IMR-90 (cell line): ENCODE measurements around the gene STARD8. TPM values are rescaled to one million over a fixed set of nuclear protein-coding genes. Genes with fewer than 3 reads are reported as not detected.

Source experiments
- ATAC-seq: fragments of 200-7000 bp; cut with Tn5 transposase; 2 replicates; pipeline ENCODE4 v1.9.1; 2020; ENCODE audit warnings: low read depth, mild to moderate bottlenecking, moderate library complexity
- BruUV-seq: library from RNA; stranded (reverse); fragments of 400-500 nt; replicated peaks from 2 replicates; lab custom pipeline; 2021; lab: Mats Ljungman, UMichigan
- CTCF ChIA-PET: fragments of 300-600 bp; formaldehyde crosslinking; extraction: SDS; loops from one replicate; lab custom pipeline; 2021; ENCODE audit warnings: antibody characterized with exemption; lab: Yijun Ruan, JAX
- POLR2A ChIA-PET: fragments of 300-600 bp; sonication (Branson Sonifier 250); formaldehyde crosslinking; loops from one replicate; lab custom pipeline; 2022; ENCODE audit warnings: antibody characterized with exemption; ENCODE audit not compliant: unreplicated experiment; lab: Charles Lee
- DNase-seq: peaks from one replicate; pipeline ENCODE4 v3.0.0; 2013
- H2AFZ ChIP-seq: replicated peaks from 2 replicates; pipeline ENCODE3; 2013; ENCODE audit warnings: low read length, mild to moderate bottlenecking; ENCODE audit not compliant: poor library complexity
- H2AK5ac ChIP-seq: 2 replicates; pipeline ENCODE4 v1.6.1; 2013; ENCODE audit warnings: low read depth, low read length, inconsistent platforms
- H2AK9ac ChIP-seq: replicated peaks from 2 replicates; pipeline ENCODE3; 2013; ENCODE audit warnings: mild to moderate bottlenecking, low read depth, low read length, moderate library complexity; ENCODE audit not compliant: poor library complexity
- H2BK120ac ChIP-seq: 2 replicates; pipeline ENCODE4 v1.6.1; 2013; ENCODE audit warnings: low read depth, low read length, inconsistent platforms
- H2BK15ac ChIP-seq: 3 replicates; pipeline ENCODE4 v1.6.1; 2013; ENCODE audit warnings: low read depth, low read length, inconsistent platforms
- H2BK20ac ChIP-seq: 2 replicates; pipeline ENCODE4 v1.6.1; 2013; ENCODE audit warnings: low read depth, mild to moderate bottlenecking, inconsistent platforms, low read length, moderate library complexity
- H2BK5ac ChIP-seq: 2 replicates; pipeline ENCODE4 v1.6.1; 2013; ENCODE audit warnings: mild to moderate bottlenecking, low read depth, low read length, inconsistent platforms; ENCODE audit not compliant: poor library complexity, severe bottlenecking
- H3K14ac ChIP-seq: replicated peaks from 2 replicates; pipeline ENCODE4 v1.6.1; 2013; ENCODE audit warnings: low read depth, low read length, inconsistent platforms
- H3K18ac ChIP-seq: 2 replicates; pipeline ENCODE4 v1.6.1; 2013; ENCODE audit warnings: low read depth, low read length, control low read depth
- H3K23ac ChIP-seq: 2 replicates; pipeline ENCODE4 v1.6.1; 2013; ENCODE audit warnings: low read depth, low read length, inconsistent platforms
- H3K27ac ChIP-seq: 2 replicates; pipeline ENCODE4 v1.5.1; 2013; ENCODE audit warnings: mild to moderate bottlenecking, control low read depth, low read length; ENCODE audit not compliant: insufficient read depth
- H3K27me3 ChIP-seq: 2 replicates; pipeline ENCODE4 v1.6.1; 2013; ENCODE audit warnings: low read length; ENCODE audit not compliant: control insufficient read depth, insufficient read depth
- H3K36me3 ChIP-seq: 2 replicates; pipeline ENCODE4 v1.6.1; 2013; ENCODE audit warnings: low read length, mixed read lengths; ENCODE audit not compliant: control insufficient read depth, insufficient read depth
- H3K4ac ChIP-seq: 2 replicates; pipeline ENCODE4 v1.6.1; 2013; ENCODE audit warnings: low read depth, low read length, inconsistent platforms
- H3K4me1 ChIP-seq: 2 replicates; pipeline ENCODE4 v1.6.1; 2013; ENCODE audit warnings: low read length, mixed read lengths; ENCODE audit not compliant: control insufficient read depth, insufficient read depth
- H3K4me2 ChIP-seq: 2 replicates; pipeline ENCODE4 v1.6.1; 2013; ENCODE audit warnings: low read depth, mild to moderate bottlenecking, control low read depth, low read length, moderate library complexity
- H3K4me3 ChIP-seq: 2 replicates; pipeline ENCODE4 v1.5.1; 2013; ENCODE audit warnings: low read depth, mild to moderate bottlenecking, control low read depth, low read length, moderate library complexity; ENCODE audit not compliant: insufficient read depth
- H3K56ac ChIP-seq: 2 replicates; pipeline ENCODE4 v1.6.1; 2013; ENCODE audit warnings: low read length, inconsistent platforms; ENCODE audit not compliant: insufficient read depth; ENCODE audit errors: extremely low read depth
- H3K79me1 ChIP-seq, 2 experiments: 2 replicates each; pipeline ENCODE4 v1.6.1; 2013; ENCODE audit warnings: low read length in 2 of 2, inconsistent platforms in 1 of 2, low read depth in 1 of 2
- H3K9ac ChIP-seq: 2 replicates; pipeline ENCODE4 v1.6.1; 2013; ENCODE audit warnings: low read depth, low read length, control low read depth
- H3K9me1 ChIP-seq: 2 replicates; pipeline ENCODE4 v1.6.1; 2013; ENCODE audit warnings: low read length, inconsistent platforms; ENCODE audit not compliant: insufficient read depth
- H3K9me3 ChIP-seq: 2 replicates; pipeline ENCODE4 v1.6.1; 2013; ENCODE audit warnings: low read length; ENCODE audit not compliant: control insufficient read depth, insufficient read depth
- H4K20me1 ChIP-seq: 2 replicates; pipeline ENCODE4 v1.6.1; 2013; ENCODE audit warnings: low read length, inconsistent platforms; ENCODE audit not compliant: insufficient read depth
- H4K5ac ChIP-seq: 2 replicates; pipeline ENCODE4 v1.6.1; 2013; ENCODE audit warnings: mild to moderate bottlenecking, low read depth, low read length, control low read depth
- H4K8ac ChIP-seq, 2 experiments: 2 replicates each; pipeline ENCODE4 v1.6.1; 2013; ENCODE audit warnings: low read depth in 2 of 2, low read length in 2 of 2, control low read depth in 1 of 2, inconsistent platforms in 1 of 2
- H4K91ac ChIP-seq: 2 replicates; pipeline ENCODE4 v1.6.1; 2013; ENCODE audit warnings: low read depth, low read length, inconsistent platforms; ENCODE audit not compliant: insufficient read depth
- CHD1 ChIP-seq: IDR thresholded peaks from 2 replicates; pipeline ENCODE4 v1.6.1; 2012; ENCODE audit warnings: low read depth, low read length, improper control_type of control experiment
- NFE2L2 ChIP-seq: fragments of 150-350 bp; IDR thresholded peaks from 2 replicates; pipeline ENCODE4 v1.6.1; 2016; ENCODE audit warnings: low read depth, mild to moderate bottlenecking, low read length
- RFX5 ChIP-seq: IDR thresholded peaks from 2 replicates; pipeline ENCODE4 v1.8.0; 2012; ENCODE audit warnings: low read depth, mild to moderate bottlenecking, low read length, moderate library complexity
- WGBS, 2 experiments: methylation state at CpG; one replicate each; pipeline versions ENCODE4 v1.1.5 to v1.1.7; 2013; ENCODE audit warnings: missing lambda C conversion rate in 2 of 2; ENCODE audit not compliant: insufficient read length in 1 of 2; ENCODE audit errors: extremely low coverage in 2 of 2; 5-methylcytosine and 5-hydroxymethylcytosine counted together
- dilution Hi-C: fragments of 300-500 bp; cut with HindIII; formaldehyde crosslinking; loops from one replicate; pipeline ENCODE4 v1.14.3; 2018; ENCODE audit warnings: low sequenced_read_pairs; ENCODE audit not compliant: unreplicated experiment
- in situ Hi-C: fragments of 300-500 bp; cut with MboI; formaldehyde crosslinking; loops from 3 replicates; pipeline ENCODE4 v1.14.3; 2019; ENCODE audit warnings: low sequenced_read_pairs, inconsistent platforms, mixed read lengths
- intact Hi-C: fragments of 100-400 bp; cut with micrococcal nuclease; formaldehyde crosslinking; loops from 2 replicates; pipeline ENCODE4 v1.10.0; 2022
- polyA plus RNA-seq, 3 experiments: library from polyadenylated mRNA; depleted of rRNA; stranded (reverse); fragments of >200 nt; gene quantifications; 2 replicates each; pipeline ENCODE4 v1.2.3, GENCODE V29; 2012; ENCODE audit warnings: low replicate concordance in 1 of 3
- total RNA-seq: library from RNA; depleted of rRNA; stranded (reverse); fragments of >200 nt; gene quantifications from 2 replicates; pipeline ENCODE4 v1.2.3, GENCODE V29; 2012

Gene STARD8
- total and polyA plus RNA-seq, 2 of the 4 experiments (the other 2 are of a cell fraction), result 1.6 to 2.3 TPM

DNA sequence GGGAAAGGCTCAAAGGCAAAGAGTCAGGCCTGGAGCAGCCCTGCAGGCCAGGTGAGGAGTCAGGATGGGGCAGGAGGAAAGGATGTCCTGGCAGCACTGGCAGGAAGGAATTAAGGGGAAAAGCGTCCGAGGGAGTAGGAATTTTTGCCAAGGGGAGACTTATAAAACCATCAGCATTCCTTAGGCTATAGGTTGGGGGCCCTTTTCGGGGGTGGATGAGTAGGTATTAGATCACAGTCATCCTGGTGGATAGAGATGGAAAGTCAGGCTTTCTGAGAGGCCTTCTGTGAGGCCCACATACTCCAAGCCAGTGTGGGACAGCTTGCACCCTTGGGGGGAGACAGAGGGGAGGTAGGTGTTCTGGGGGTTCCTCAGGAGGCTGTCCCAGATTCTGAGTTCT is 12.3 kb downstream of the STARD8 start:
- WGBS, 2 experiments, result no CpG with 5 or more reads among the region's 3 CpGs
- Histone ChIP-seq H3K9me3 (no peaks in the 10 kb centered on the region), H2AFZ (peak overlapping the region; percentile 28), H3K4ac (no peak overlapping the region), H2BK20ac (no peak overlapping the region), H4K5ac (no peak overlapping the region), H2AK5ac (no peak overlapping the region), H3K4me2 (no peak overlapping the region), H3K4me3 (no peak overlapping the region), H2BK15ac (no peak overlapping the region), H4K20me1 (no peaks in the 10 kb centered on the region), H3K4me1 (peaks cover 6% of the 10 kb centered on the region), H3K18ac (no peak overlapping the region), H3K9ac (no peak overlapping the region), H3K36me3 (no peaks in the 10 kb centered on the region), H3K27ac (no peak overlapping the region), H3K27me3 (peaks cover 7% of the 10 kb centered on the region; the same call in 1 of the 2 replicates), H3K14ac (no peak overlapping the region), H2BK5ac (no peak overlapping the region), H2AK9ac (peak overlapping the region; percentile 29), H2BK120ac (no peak overlapping the region), H3K9me1 (no peaks in the 10 kb centered on the region), H4K91ac (no peak overlapping the region), H3K23ac (no peak overlapping the region), H4K8ac (no peak overlapping the region), H3K56ac (no peak overlapping the region), H3K79me1 (no peaks in the 10 kb centered on the region)
- TF ChIP-seq RFX5, result no peak
- TF ChIP-seq CHD1, result no peak
- TF ChIP-seq NFE2L2, result no peak
- BruUV-seq, result no TSS peak
- ATAC-seq, result no peak
- ChIA-PET CTCF (no interaction called here), POLR2A (no interaction called here)
- DNase-seq, result no peak
- in situ Hi-C loops, result no loop called here
- intact Hi-C loops, result no loop called here
- dilution Hi-C loops, result no loop called here
